Activated CD4-positive, alpha-beta T cell treated with anti-CD3 and anti-CD28 coated beads, Interleukin-2, amount 10 ng/mL, durations not matched to agents 24 days and 14 days (primary cell): ENCODE data around the gene CCDC141. TPM values are rescaled to one million over a fixed set of nuclear protein-coding genes. Genes with fewer than 3 reads are reported as not detected.

Experiments
- DNase-seq: peaks from one replicate; pipeline ENCODE4 v3.0.0; 2022
- H3K27ac Mint-ChIP-seq: one replicate; pipeline ENCODE4 v1.8.0; 2022; ENCODE audit warnings: mild to moderate bottlenecking, mixed read lengths
- H3K27me3 Mint-ChIP-seq: one replicate; pipeline ENCODE4 v1.8.0; 2022; ENCODE audit warnings: mixed read lengths
- H3K36me3 Mint-ChIP-seq: one replicate; pipeline ENCODE4 v1.8.0; 2022; ENCODE audit warnings: low read depth, mild to moderate bottlenecking, mixed read lengths
- H3K4me1 Mint-ChIP-seq: one replicate; pipeline ENCODE4 v1.8.0; 2021; ENCODE audit warnings: mixed read lengths
- H3K4me3 Mint-ChIP-seq: one replicate; pipeline ENCODE4 v1.8.0; 2022; ENCODE audit warnings: mild to moderate bottlenecking, moderate library complexity, mixed read lengths
- H3K9me3 Mint-ChIP-seq: one replicate; pipeline ENCODE4 v1.8.0; 2021; ENCODE audit warnings: mixed read lengths
- intact Hi-C: fragments of 100-400 bp; cut with micrococcal nuclease; formaldehyde crosslinking; loops from one replicate; pipeline ENCODE4 v1.15.1; 2023
- total RNA-seq: library from RNA; stranded (reverse); gene quantifications from 2 replicates; pipeline ENCODE4 v1.2.3, GENCODE V29; 2022

The CCDC141 gene
- total RNA-seq, 1 donor from 2014 or later = 2.5 TPM

DNA sequence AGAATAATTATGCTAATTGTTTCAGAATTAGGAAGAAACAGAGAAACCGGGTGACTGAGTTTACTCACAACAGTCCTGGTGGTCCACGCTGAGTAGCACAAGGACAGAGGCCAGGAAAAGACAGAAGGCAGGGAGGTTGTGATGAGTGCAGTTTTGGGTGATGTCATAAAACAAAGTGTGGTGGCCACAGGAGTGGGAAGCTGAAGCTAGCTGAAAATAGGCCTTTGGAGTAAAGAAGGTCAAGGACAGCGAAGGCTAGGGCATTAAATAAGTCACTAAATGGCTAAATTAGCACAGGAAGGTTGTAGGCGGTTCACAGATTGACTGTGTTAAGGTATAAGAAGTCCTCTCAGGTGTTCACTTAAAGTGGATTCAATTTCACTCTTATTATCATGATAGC lies 121.9 kb downstream of the CCDC141 start:
- Mint-ChIP-seq H3K4me3 (no peak overlapping the region), H3K4me1 (peaks cover 4% of the 10 kb centered on the region), H3K9me3 (no peaks in the 10 kb centered on the region), H3K27me3 (no peaks in the 10 kb centered on the region), H3K36me3 (no peaks in the 10 kb centered on the region), H3K27ac (no peak overlapping the region)
- DNase-seq = no peak
- intact Hi-C loops = no loop called here

DNA sequence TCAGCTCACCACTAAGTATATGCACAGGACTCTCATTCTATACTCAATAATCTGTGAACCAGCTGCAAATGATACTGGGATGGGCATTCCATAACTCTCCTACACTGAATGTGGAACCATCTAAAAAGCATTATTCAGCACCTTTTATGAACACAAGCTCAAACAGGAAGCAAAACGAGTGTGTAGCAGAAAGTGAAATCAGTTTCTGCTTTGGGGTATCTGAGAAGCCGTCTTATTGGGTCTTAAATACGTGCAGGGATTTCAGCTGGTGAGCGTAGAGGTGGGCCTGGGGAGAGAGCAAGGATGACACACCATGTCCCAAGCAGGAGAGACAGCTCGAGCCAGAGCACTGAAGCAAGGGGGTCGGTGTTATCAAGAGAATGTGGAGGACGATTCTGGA lies 122.8 kb downstream of the CCDC141 start:
- Mint-ChIP-seq H3K4me3 (no peak overlapping the region), H3K4me1 (peaks cover 4% of the 10 kb centered on the region), H3K27me3 (no peaks in the 10 kb centered on the region), H3K27ac (no peak overlapping the region), H3K9me3 (no peaks in the 10 kb centered on the region), H3K36me3 (no peaks in the 10 kb centered on the region)
- intact Hi-C loops = no loop called here
- DNase-seq = no peak

DNA sequence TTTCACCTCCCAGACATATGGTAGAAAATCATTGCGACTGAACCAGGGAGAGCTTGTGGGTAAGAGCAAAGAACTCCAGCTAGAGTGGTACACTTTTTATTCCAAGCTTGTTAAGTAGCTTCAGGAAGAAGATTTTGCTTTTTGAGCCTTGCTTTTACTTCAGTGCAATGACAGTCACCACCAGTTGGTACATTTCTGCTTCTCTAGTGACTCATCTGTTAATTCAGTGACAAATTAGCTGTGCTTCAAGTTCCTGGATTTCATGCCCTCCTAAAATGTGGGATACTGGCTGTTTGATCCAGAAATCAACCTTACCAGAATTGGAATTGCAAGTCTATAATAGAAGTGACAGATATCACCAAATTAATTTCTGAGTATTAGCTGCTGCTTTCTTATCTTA lies 125.1 kb downstream of the CCDC141 start:
- intact Hi-C loops = no loop called here
- no peak overlapping the region for H3K4me3 Mint-ChIP-seq

DNA sequence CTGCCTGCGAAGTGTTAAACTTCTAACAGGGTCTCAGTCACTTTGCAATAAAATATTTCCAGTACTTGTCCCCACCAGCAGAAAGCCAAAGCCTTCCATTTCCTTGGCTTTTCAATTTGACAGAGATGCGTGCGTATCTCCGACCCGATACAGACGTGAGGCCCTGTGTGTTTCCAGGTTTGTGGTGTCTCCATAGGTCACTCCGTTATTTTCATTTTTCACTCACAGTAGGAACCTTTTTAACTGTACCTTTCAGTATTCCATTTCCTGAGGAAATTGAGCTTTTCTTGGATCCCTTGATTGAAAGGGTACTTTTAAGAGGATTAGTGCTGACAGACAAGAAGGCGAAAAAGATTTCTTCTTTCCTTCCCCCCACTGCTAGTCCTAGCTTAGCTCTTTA lies 126.4 kb downstream of the CCDC141 start:
- Mint-ChIP-seq H3K9me3 (no peaks in the 10 kb centered on the region), H3K27ac (no peak overlapping the region), H3K27me3 (no peaks in the 10 kb centered on the region), H3K36me3 (no peaks in the 10 kb centered on the region), H3K4me1 (peaks cover 4% of the 10 kb centered on the region), H3K4me3 (no peak overlapping the region)
- intact Hi-C loops = no loop called here
- no peak for DNase-seq

More for the DNA sequence above, 125.1 kb downstream of the CCDC141 start:
- Mint-ChIP-seq H3K9me3 (no peaks in the 10 kb centered on the region), H3K36me3 (no peaks in the 10 kb centered on the region), H3K4me1 (peaks cover 4% of the 10 kb centered on the region), H3K27me3 (no peaks in the 10 kb centered on the region), H3K27ac (no peak overlapping the region)
- no peak for DNase-seq

DNA sequence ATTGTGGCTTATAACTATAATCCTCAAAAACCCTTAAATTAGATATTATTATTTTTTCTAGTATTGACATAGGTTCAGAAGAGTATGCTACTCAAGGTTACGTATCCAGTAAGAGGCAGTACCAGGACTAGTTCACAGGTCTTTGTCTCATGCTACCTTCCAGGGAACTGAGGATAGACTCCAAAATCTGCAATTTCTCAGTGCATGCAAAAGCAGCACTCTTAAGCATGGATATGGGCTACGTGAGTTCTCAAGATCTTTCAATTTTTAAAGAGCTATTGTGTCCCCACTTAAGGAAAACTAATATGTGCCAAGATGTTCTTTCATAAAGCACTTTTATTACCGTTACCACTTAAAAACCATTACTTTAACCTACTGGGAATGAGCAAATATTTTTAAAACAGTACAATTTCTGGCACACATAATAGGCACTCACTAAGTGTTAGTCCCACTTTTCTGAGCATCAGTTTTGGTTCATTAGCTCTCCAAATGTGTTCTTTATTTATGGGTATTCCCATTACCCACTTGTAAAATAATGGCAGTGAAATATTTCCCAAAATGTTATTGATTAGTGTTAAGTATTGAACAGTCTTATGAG lies 128.9 kb downstream of the CCDC141 start:
- Mint-ChIP-seq H3K36me3 (no peaks in the 10 kb centered on the region), H3K27me3 (no peaks in the 10 kb centered on the region), H3K4me1 (peaks cover 1% of the 10 kb centered on the region), H3K9me3 (no peaks in the 10 kb centered on the region), H3K4me3 (no peak overlapping the region), H3K27ac (no peak overlapping the region)
- intact Hi-C loops = no loop called here
- no peak for DNase-seq

DNA sequence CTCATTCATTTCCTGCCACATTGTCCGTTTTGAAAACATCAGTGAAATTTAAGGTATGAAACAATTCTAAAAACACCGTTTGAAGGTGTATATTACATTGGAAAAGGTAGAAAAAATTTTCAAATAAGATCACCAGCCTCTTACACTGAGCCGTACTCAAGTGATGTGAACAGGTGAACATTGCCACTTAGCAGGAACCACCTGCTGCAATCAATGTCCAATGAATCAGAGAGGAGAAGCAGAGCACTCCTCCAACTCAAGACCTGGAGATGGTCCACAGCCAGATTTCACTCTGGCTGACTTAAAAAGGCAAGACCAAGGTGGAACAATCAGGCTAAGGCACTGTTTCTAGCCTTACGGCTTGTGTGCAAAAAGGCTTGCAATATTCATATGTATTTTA lies 132.4 kb downstream of the CCDC141 start:
- H3K27me3 Mint-ChIP-seq = no peaks in the 10 kb centered on the region
- no peaks in the 10 kb centered on the region for H3K36me3 Mint-ChIP-seq
- no peak overlapping the region for H3K27ac Mint-ChIP-seq
- intact Hi-C loops = no loop called here
- H3K4me1 Mint-ChIP-seq = peaks cover 6% of the 10 kb centered on the region
- no peak overlapping the region for H3K4me3 Mint-ChIP-seq
- no peak for DNase-seq
- H3K9me3 Mint-ChIP-seq = no peaks in the 10 kb centered on the region

DNA sequence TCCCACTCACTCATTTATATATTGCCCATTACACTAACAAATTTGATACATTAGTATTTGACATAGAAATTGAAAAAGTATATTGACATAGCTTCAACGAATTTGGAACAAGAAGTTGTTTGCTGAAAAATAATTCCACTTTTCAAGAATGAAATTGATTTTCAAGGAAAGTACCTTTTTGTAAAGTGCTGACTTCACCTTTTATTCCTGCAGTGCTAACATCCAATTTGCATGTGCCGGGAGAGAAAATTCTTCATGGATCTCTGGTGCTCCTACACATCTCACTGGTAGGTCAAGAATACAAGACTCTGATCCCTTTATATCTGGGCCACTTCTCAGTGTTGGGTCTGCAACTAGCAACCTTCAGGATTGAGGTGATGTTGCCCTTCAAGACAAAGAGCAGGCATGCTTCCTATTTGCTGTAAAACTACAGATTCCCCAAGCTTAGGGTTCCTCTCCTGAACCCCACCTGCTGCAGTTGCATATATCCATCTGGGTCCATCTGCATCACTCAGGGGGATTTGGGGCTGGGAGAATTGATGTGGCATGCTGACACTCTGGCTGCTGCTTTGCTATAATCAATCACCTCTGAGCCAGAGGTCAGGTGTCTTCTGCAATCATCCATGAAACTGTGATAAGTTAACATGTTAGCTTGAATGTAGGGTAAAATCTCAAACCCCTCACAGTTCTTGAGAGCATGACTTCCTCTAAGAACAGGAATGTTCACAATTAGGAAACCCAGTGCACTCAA lies 134.3 kb downstream of the CCDC141 start:
- intact Hi-C loops = loop anchor here (2.0 kb wide), 1 partner anchor 153 kb away; no protein-coding TSS in a partner anchor
- H3K27ac Mint-ChIP-seq = no peak overlapping the region
- peaks cover 10% of the 10 kb centered on the region for H3K4me1 Mint-ChIP-seq
- no peaks in the 10 kb centered on the region for H3K36me3 Mint-ChIP-seq
- H3K9me3 Mint-ChIP-seq = no peaks in the 10 kb centered on the region
- no peak for DNase-seq
- H3K27me3 Mint-ChIP-seq = no peaks in the 10 kb centered on the region
- no peak overlapping the region for H3K4me3 Mint-ChIP-seq

DNA sequence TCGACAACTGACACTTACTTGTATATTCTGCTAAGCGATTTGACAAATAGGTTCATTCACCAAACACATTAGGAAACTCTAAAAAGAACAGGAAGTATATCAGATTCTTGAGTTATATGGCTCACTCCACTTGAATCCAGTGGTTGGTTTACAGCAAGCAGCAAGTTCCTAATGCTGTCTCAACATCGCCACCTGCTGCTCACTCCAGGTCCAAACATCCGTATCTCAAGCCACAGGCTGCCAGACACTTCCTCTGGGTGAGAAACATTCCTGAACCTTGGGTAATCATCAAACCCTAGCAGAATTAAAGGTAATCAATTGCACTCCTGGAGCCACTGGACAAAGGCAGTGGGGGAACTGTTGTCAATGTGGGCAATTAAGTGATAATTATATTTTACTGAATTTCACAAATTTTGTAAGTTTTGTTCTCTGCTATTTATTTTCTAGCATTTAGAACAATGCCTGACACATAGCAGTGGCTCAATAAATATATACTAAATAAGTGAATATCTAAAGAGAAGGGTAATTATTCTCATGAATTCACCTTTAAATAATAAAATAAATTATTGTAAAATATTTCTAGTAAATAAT lies 135.6 kb downstream of the CCDC141 start:
- no peak overlapping the region for H3K27ac Mint-ChIP-seq
- H3K4me1 Mint-ChIP-seq = peaks cover 10% of the 10 kb centered on the region
- intact Hi-C loops = loop anchor here (1.0 to 5.0 kb wide), 4 partner anchors 23 to 152 kb away; no protein-coding TSS in a partner anchor
- no peak overlapping the region for H3K4me3 Mint-ChIP-seq
- no peaks in the 10 kb centered on the region for H3K36me3 Mint-ChIP-seq
- no peaks in the 10 kb centered on the region for H3K9me3 Mint-ChIP-seq
- H3K27me3 Mint-ChIP-seq = no peaks in the 10 kb centered on the region
- DNase-seq = peak; percentile 91

DNA sequence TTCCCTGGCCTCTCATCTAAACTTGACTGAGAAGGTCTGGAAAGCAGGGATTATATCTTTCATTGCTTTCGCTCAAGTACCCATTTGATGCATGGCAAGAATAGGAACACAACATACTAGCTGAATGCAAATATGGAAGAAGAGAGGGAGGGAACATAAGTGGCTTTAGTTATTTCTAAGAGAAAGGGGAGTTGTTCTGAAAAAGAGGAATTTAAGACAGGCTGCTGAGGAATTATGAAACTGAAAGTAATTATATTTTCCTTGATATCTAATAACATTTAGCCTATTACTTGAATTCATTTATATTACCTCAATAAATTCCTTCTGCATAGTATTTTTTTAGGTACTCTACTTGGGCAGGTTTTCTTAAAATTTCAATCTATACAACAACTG lies 136.9 kb downstream of the CCDC141 start:
- DNase-seq = no peak
- Mint-ChIP-seq H3K9me3 (no peaks in the 10 kb centered on the region), H3K36me3 (no peaks in the 10 kb centered on the region), H3K4me3 (no peak overlapping the region), H3K27me3 (no peaks in the 10 kb centered on the region), H3K27ac (no peak overlapping the region), H3K4me1 (peaks cover 10% of the 10 kb centered on the region)
- intact Hi-C loops = loop anchor here (5.0 kb wide), 1 partner anchor 119 kb away; no protein-coding TSS in a partner anchor

DNA sequence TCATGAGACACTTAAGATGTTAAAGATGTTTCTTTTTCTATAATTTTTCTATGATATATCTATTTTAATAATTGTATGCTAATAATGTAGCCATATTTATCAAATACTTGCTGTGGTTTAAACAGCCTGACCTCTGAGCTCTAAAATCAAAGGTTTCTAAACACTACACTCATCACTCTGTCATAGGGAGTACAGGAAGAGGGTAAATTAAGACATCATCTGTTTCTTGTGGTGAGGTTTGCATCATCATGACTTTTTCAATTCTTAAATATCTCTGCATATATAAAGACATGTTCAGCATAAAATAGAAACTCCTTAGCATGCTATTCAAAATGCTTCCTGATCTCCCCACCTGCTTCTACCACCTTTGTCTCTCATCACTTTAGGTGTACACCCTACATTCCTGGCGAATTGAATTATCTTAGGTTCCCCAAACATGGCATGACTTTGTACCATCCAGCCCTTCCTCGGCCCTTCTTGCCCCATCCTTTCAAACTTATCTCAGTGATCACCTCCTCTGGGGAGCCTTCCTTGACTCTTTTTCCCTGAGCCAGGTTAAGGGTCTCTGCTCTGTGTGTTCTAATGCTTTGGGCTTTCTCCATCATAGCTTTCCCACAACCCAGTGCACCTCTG lies 137.4 kb downstream of the CCDC141 start:
- no peaks in the 10 kb centered on the region for H3K27me3 Mint-ChIP-seq
- H3K4me3 Mint-ChIP-seq = no peak overlapping the region
- H3K36me3 Mint-ChIP-seq = no peaks in the 10 kb centered on the region
- no peak overlapping the region for H3K27ac Mint-ChIP-seq
- no peaks in the 10 kb centered on the region for H3K9me3 Mint-ChIP-seq
- intact Hi-C loops = loop anchor here (5.0 kb wide), 1 partner anchor 120 kb away; no protein-coding TSS in a partner anchor
- no peak for DNase-seq
- peaks cover 10% of the 10 kb centered on the region for H3K4me1 Mint-ChIP-seq

DNA sequence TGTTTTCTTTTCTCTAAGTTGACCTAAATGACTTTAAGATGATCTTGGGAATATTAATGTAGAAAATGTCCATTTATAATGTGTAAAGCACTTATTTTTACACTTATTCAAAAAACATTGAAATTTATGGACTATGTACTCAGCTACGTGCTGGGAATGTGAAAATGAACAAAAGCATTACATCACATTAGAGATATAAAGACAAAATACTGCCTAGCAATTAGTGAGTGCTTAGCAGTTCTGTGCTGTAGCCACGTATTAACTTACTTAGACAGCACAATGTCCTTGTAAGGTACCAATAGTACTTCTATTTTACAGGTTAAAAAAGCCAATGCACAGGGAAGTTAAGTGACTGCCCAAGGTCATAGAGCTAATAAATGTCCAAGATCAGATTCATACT lies 138.9 kb downstream of the CCDC141 start:
- Mint-ChIP-seq H3K36me3 (no peaks in the 10 kb centered on the region), H3K27ac (no peak overlapping the region), H3K4me3 (no peak overlapping the region), H3K9me3 (no peaks in the 10 kb centered on the region), H3K27me3 (no peaks in the 10 kb centered on the region), H3K4me1 (peaks cover 9% of the 10 kb centered on the region)
- no peak for DNase-seq
- intact Hi-C loops = loop anchor here (5.0 kb wide), 1 partner anchor 121 kb away; no protein-coding TSS in a partner anchor

DNA sequence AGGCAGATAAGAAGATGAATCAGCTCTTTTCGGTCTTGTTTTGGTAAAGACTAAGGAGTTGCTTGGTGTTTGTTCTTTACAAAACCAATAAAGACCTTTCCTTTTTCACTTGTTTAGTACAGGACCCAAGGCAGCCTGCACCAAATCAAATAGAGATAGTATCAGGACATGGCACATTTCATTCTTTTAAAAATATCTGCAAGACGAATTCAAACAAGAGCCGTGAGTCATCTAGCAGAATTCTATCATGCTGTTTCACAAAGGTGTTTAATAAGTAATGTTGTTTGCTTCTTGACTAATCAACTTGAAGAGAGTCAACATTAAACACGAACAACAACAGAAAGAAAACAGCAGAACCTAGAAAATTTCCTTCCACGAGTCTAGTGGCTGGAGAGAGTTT lies 139.9 kb downstream of the CCDC141 start:
- no peak overlapping the region for H3K27ac Mint-ChIP-seq
- intact Hi-C loops = loop anchor here (5.0 kb wide), 1 partner anchor 122 kb away; no protein-coding TSS in a partner anchor

DNA sequence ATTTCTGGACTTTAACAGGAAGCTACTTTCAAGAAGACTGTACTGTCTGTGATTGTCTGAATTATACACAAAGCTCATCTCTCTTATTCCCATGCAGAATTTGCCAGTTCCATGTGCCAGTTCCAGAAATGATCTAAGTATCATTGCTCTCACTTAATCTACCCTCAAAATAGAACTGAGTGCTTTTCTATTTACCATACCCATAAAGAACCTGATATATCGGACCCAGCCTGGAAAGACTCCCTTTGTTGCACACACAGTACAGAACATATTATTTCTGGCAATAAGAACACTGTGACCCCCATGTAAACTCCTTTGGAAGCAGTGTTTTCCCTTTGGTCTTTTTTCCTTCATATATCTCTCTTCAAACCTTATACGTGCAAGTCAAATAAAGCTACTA lies 140.4 kb downstream of the CCDC141 start:
- Mint-ChIP-seq H3K9me3 (no peaks in the 10 kb centered on the region), H3K27ac (no peak overlapping the region), H3K4me3 (no peak overlapping the region), H3K36me3 (no peaks in the 10 kb centered on the region), H3K4me1 (peaks cover 9% of the 10 kb centered on the region), H3K27me3 (no peaks in the 10 kb centered on the region)
- intact Hi-C loops = no loop called here
- DNase-seq = no peak

More for the DNA sequence above, 139.9 kb downstream of the CCDC141 start:
- H3K36me3 Mint-ChIP-seq = no peaks in the 10 kb centered on the region
- H3K27me3 Mint-ChIP-seq = no peaks in the 10 kb centered on the region
- no peaks in the 10 kb centered on the region for H3K9me3 Mint-ChIP-seq
- DNase-seq = no peak
- H3K4me3 Mint-ChIP-seq = no peak overlapping the region
- H3K4me1 Mint-ChIP-seq = peaks cover 9% of the 10 kb centered on the region

DNA sequence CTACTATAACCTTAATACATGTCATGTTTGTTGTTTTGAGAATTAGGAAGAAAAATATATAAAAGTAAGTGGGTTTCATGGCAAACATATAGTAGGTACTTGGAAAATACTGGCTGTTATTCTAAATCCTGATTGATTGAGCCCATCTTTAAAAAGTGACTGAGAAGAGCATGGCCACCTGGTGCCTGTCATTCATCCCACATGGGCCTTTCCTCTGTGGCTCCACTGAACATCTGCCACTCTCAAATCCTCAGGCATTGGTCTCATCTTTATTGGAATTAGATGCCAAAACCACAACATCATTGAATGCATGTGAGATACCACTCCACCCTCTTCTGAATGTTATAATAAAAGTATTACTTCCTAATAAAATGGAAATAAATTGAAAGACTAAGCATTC lies 141.1 kb downstream of the CCDC141 start:
- intact Hi-C loops = no loop called here
- H3K4me1 Mint-ChIP-seq = peaks cover 9% of the 10 kb centered on the region
- no peaks in the 10 kb centered on the region for H3K9me3 Mint-ChIP-seq
- no peak overlapping the region for H3K27ac Mint-ChIP-seq
- H3K4me3 Mint-ChIP-seq = no peak overlapping the region
- no peaks in the 10 kb centered on the region for H3K27me3 Mint-ChIP-seq
- DNase-seq = no peak
- H3K36me3 Mint-ChIP-seq = peaks cover 1% of the 10 kb centered on the region
